Measurements from ENCODE around the gene SPRR4. TPM values are rescaled to one million over a fixed set of nuclear protein-coding genes. Genes with fewer than 3 reads are reported as not detected.

The SPRR4 gene
- total and polyA plus RNA-seq, 2 donors (not counting 1 experiment from before 2014, with no cell fraction given), result not detected

GRCh38 chr1:152960452-152961044, 9.9 kb upstream of the SPRR4 start:
- H3K4me1 ChIP-seq (ENCODE audit: control insufficient read depth in 2 of 2, insufficient read depth in 2 of 2, low read length in 2 of 2), result peaks cover 7 to 10% of the 10 kb centered on the region in 2 donors
- no peak overlapping the region for H3K4me3 ChIP-seq (ENCODE audit: control extremely low read depth in 1 of 5, extremely low read depth in 1 of 5, insufficient read depth in 1 of 5, low read depth in 2 of 5, low read length in 4 of 5)
- H3K36me3 ChIP-seq (replicated peaks in 1 of 2; ENCODE audit: control extremely low read depth in 1 of 2, control insufficient read depth in 1 of 2, extremely low read depth in 1 of 2, insufficient read depth in 2 of 2, low read length in 1 of 2), result no peaks in the 10 kb centered on the region
- ATAC-seq (ENCODE audit: low read depth), result no peak
- no peak overlapping the region for H2AFZ ChIP-seq (ENCODE audit: insufficient read depth, low read depth, low read length, poor library complexity, severe bottlenecking)
- H3K4me3 Mint-ChIP-seq, result no peak overlapping the region
- H3K9me3 Mint-ChIP-seq (ENCODE audit: insufficient read depth), result no peaks in the 10 kb centered on the region
- intact Hi-C loops (cut with micrococcal nuclease), result no loop called here
- H3K27ac Mint-ChIP-seq, result no peak overlapping the region
- H3K27me3 ChIP-seq (replicated peaks in 1 of 4; ENCODE audit: control extremely low read depth in 1 of 4, control insufficient read depth in 3 of 4, insufficient read depth in 4 of 4, low read length in 3 of 4), result peaks cover 0 to 3% (median 0%) of the 10 kb centered on the region in 4 experiments
- H3K27me3 Mint-ChIP-seq, result peaks cover 25% of the 10 kb centered on the region
- 56% methylated on average over 6 of the region's 10 CpGs for WGBS (ENCODE audit: insufficient coverage)
- no peaks in the 10 kb centered on the region for H3K9me3 ChIP-seq (ENCODE audit: control extremely low read depth in 1 of 3, control insufficient read depth in 2 of 3, insufficient read depth in 1 of 3, low read length in 2 of 3)
- H3K27ac ChIP-seq (ENCODE audit: low read length in 2 of 2), result no peak overlapping the region
- peaks cover 11% of the 10 kb centered on the region for H3K4me1 Mint-ChIP-seq
- POLR2A ChIA-PET, result no interaction called here
- no peak overlapping the region for H3K4me2 ChIP-seq (replicated peaks; ENCODE audit: low read depth, low read length, poor library complexity, severe bottlenecking)
- no peaks in the 10 kb centered on the region for H4K20me1 ChIP-seq (ENCODE audit: control insufficient read depth, insufficient read depth, low read length, poor library complexity, severe bottlenecking)
- DNase-seq, result no peak
- TF ChIP-seq CTCF (IDR thresholded peaks at IDR 0.05), result no peak
- TF ChIP-seq EZH2 (IDR thresholded peaks at IDR 0.05; ENCODE audit: borderline replicate concordance, insufficient read depth, low read depth, low read length, poor library complexity, severe bottlenecking), result no peak
- CTCF ChIA-PET, result no interaction called here
- no peak overlapping the region for H3K9ac ChIP-seq (ENCODE audit: low read length)
- H3K79me2 ChIP-seq (ENCODE audit: control insufficient read depth, insufficient read depth, low read length), result no peaks in the 10 kb centered on the region

GRCh38 chr1:152961226-152961891, 9.1 kb upstream of the SPRR4 start:
- Histone ChIP-seq H3K4me2 (replicated peaks; ENCODE audit: low read depth, low read length, poor library complexity, severe bottlenecking) (no peak overlapping the region), H3K27me3 (replicated peaks in 1 of 4; ENCODE audit: control extremely low read depth in 1 of 4, control insufficient read depth in 3 of 4, insufficient read depth in 4 of 4, low read length in 3 of 4) (peaks cover 0 to 3% (median 0%) of the 10 kb centered on the region in 4 experiments), H3K79me2 (ENCODE audit: control insufficient read depth, insufficient read depth, low read length) (no peaks in the 10 kb centered on the region), H4K20me1 (ENCODE audit: control insufficient read depth, insufficient read depth, low read length, poor library complexity, severe bottlenecking) (no peaks in the 10 kb centered on the region), H3K9me3 (ENCODE audit: control extremely low read depth in 1 of 3, control insufficient read depth in 2 of 3, insufficient read depth in 1 of 3, low read length in 2 of 3) (no peaks in the 10 kb centered on the region), H3K27ac (ENCODE audit: low read length in 2 of 2) (no peak overlapping the region), H3K4me3 (ENCODE audit: control extremely low read depth in 1 of 5, extremely low read depth in 1 of 5, insufficient read depth in 1 of 5, low read depth in 2 of 5, low read length in 4 of 5) (no peak overlapping the region), H2AFZ (ENCODE audit: insufficient read depth, low read depth, low read length, poor library complexity, severe bottlenecking) (no peak overlapping the region), H3K9ac (ENCODE audit: low read length) (no peak overlapping the region), H3K36me3 (replicated peaks in 1 of 2; ENCODE audit: control extremely low read depth in 1 of 2, control insufficient read depth in 1 of 2, extremely low read depth in 1 of 2, insufficient read depth in 2 of 2, low read length in 1 of 2) (no peaks in the 10 kb centered on the region), H3K4me1 (ENCODE audit: control insufficient read depth in 2 of 2, insufficient read depth in 2 of 2, low read length in 2 of 2) (peaks cover 7 to 10% of the 10 kb centered on the region in 2 donors)
- no peak overlapping the region for H3K27ac Mint-ChIP-seq
- ATAC-seq (ENCODE audit: low read depth) (no peak), DNase-seq (no peak)
- CTCF ChIA-PET, result no interaction called here
- no peaks in the 10 kb centered on the region for H3K9me3 Mint-ChIP-seq (ENCODE audit: insufficient read depth)
- no peak overlapping the region for H3K4me3 Mint-ChIP-seq
- TF ChIP-seq EZH2 (IDR thresholded peaks at IDR 0.05; ENCODE audit: borderline replicate concordance, insufficient read depth, low read depth, low read length, poor library complexity, severe bottlenecking), result no peak
- TF ChIP-seq CTCF (IDR thresholded peaks at IDR 0.05), result no peak
- intact Hi-C loops (cut with micrococcal nuclease), result no loop called here
- H3K4me1 Mint-ChIP-seq, result peaks cover 11% of the 10 kb centered on the region
- H3K27me3 Mint-ChIP-seq, result peaks cover 26% of the 10 kb centered on the region
- POLR2A ChIA-PET, result no interaction called here
- 7% methylated on average over 3 of the region's 7 CpGs for WGBS (ENCODE audit: insufficient coverage)

Measured in B cell (primary cell).